Body of pancreas (tissue), 4 donors: ENCODE results near the gene CNTNAP2. TPM values are rescaled to one million over a fixed set of nuclear protein-coding genes. Genes with fewer than 3 reads are reported as not detected.

Source experiments
- ATAC-seq: fragments of 150-250 bp; one replicate; pipeline ENCODE4 v1.9.1; 2016
- DNase-seq, 4 donors: peaks; one replicate each; pipeline ENCODE4 v3.0.0-alpha.2; 2019
- H3K27ac ChIP-seq, 4 donors: fragments of 200-600 bp; sonication (generic); 1 replicate in 3 of 4; 2 replicates in 1 of 4; pipeline versions ENCODE4 v1.5.1 to v1.6.1; 2016 to 2019; ENCODE audit warnings: mild to moderate bottlenecking in 1 of 4, mixed read lengths in 1 of 4, moderate library complexity in 1 of 4
- H3K27me3 ChIP-seq, 2 donors: fragments of 200-600 bp; sonication (generic); one replicate each; pipeline ENCODE4 v1.6.0; 2016; ENCODE audit warnings: mild to moderate bottlenecking in 1 of 2
- H3K36me3 ChIP-seq, 2 donors: fragments of 200-600 bp; sonication (generic); replicated peaks in 1 of 2; 2 replicates each; pipeline ENCODE4 v1.5.1; 2016; ENCODE audit warnings: low read depth in 2 of 2; ENCODE audit not compliant: insufficient read depth in 1 of 2
- H3K4me1 ChIP-seq: fragments of 200-600 bp; sonication (generic); one replicate; pipeline ENCODE4 v1.6.0; 2016
- H3K4me3 ChIP-seq, 2 donors: fragments of 200-600 bp; sonication (generic); 1 replicate in 1 of 2; 2 replicates in 1 of 2; pipeline ENCODE4 v1.5.1; 2016 to 2019
- H3K9me3 ChIP-seq, 3 donors: fragments of 200-600 bp; sonication (generic); 1 replicate in 2 of 3; 2 replicates in 1 of 3; pipeline ENCODE4 v1.5.1; 2016
- CTCF ChIP-seq, 7 experiments: fragments of 450-650 bp in 4 of 7; fragments of 200-600 bp in 3 of 7; sonication (generic) in 3 of 7; IDR thresholded peaks; one replicate each; pipeline ENCODE4 v1.5.1; 2016 to 2019; ENCODE audit warnings: antibody characterized with exemption in 7 of 7
- POLR2A ChIP-seq, 3 donors: fragments of 450-650 bp; IDR thresholded peaks; one replicate each; pipeline ENCODE4 v1.6.1; 2016; ENCODE audit warnings: antibody characterized with exemption in 3 of 3, mild to moderate bottlenecking in 2 of 3
- WGBS, 2 donors: methylation state at CpG; one replicate each; pipeline ENCODE4 v1.1.5; 2017; 5-methylcytosine and 5-hydroxymethylcytosine counted together
- intact Hi-C: fragments of 100-400 bp; cut with DNase I; formaldehyde crosslinking; loops from one replicate; pipeline ENCODE4 v1.15.1; 2023
- total RNA-seq, 2 donors: library from RNA; depleted of rRNA; stranded (reverse); fragments of >200 nt; gene quantifications; one replicate each; pipeline ENCODE4 v1.1.0, GENCODE V29; 2016

CNTNAP2 gene
- total RNA-seq, 2 donors from 2014 or later: 1.0 TPM; not detected in 1

GRCh38 chr7:148201992-148202391 lies 2085.4 kb downstream of the CNTNAP2 start:
- Histone ChIP-seq H3K4me3 (no peak overlapping the region), H3K9me3 (no peaks in the 10 kb centered on the region), H3K27ac (no peak overlapping the region), H3K36me3 (no peaks in the 10 kb centered on the region), H3K4me1 (peaks cover 6% of the 10 kb centered on the region), H3K27me3 (no peaks in the 10 kb centered on the region)
- no peak for DNase-seq
- WGBS, 2 donors: 76 to 84% methylated on average over 3 of the region's 3 CpGs
- intact Hi-C loops: no loop called here
- no peak for ATAC-seq
- TF ChIP-seq POLR2A (IDR thresholded peaks at IDR 0.05) (no peak), CTCF (IDR thresholded peaks at IDR 0.05) (no peak)

- Histone ChIP-seq H3K4me1 (peaks cover 6% of the 10 kb centered on the region), H3K9me3 (no peaks in the 10 kb centered on the region), H3K27me3 (no peaks in the 10 kb centered on the region), H3K36me3 (no peaks in the 10 kb centered on the region), H3K4me3 (no peak overlapping the region), H3K27ac (no peak overlapping the region)
- ATAC-seq (peak; percentile 35), DNase-seq (peak in 2 of 4 donors; percentile 4 to 15)
- TF ChIP-seq CTCF (IDR thresholded peaks at IDR 0.05) (no peak), POLR2A (IDR thresholded peaks at IDR 0.05) (no peak)
- WGBS, 2 donors: 47 to 58% methylated on average over 9 of the region's 9 CpGs
- intact Hi-C loops: no loop called here
Observed at GRCh38 chr7:148204639-148205304, 2088.2 kb downstream of the CNTNAP2 start.

DNA sequence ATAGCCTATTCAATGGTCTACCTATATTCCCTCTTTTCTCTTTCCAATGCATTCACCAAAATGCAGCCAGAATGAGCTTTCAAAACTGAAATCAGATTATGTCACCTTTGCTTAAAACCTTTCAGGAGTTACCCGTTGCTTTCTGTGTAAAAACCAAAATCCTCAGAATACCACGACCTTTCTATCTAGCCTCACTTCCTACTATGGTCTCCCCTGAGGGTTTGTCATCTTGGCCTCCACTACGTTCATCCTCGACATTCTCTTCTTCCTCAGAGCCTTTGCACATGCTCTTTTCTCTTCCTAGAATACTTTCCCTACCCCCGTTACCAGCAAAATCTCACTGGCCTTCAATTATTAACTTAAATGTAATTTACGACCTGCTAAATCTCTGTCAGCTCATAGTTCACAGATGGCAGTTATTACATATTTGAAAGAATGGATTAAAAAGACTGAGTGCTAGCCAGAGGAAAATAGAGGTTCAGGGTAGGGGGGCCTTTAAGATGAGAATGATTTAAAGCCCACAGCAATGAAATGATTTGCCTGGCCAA lies 2093.1 kb downstream of the CNTNAP2 start:
- intact Hi-C loops: no loop called here
- no peaks in the 10 kb centered on the region for H3K27me3 ChIP-seq

DNA sequence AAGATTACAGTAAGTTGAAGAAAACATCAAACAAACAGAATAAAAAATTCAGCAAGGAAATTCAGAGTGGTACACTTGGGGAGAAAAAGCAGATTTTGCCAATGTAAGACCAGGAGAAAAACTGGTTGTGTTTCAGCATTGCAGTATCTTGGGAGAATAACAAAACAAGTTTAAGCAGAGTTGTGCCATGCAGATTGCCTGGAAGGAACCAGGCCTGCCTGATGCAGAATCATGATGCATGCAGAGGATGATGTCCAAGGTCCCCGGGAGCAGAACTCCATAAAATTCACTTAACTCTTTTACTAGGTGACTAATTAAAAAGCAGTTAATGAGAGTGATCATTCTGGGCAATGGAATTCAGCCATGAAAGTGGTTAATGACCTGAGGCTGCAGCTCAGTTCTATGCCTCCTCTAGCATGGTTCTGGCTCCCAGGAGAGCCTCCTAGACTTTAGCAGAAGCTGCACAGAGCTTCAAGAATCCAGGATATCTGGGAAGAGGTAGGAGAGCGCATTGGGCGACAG lies 2094.3 kb downstream of the CNTNAP2 start:
- no peaks in the 10 kb centered on the region for H3K9me3 ChIP-seq
- H3K36me3 ChIP-seq: no peaks in the 10 kb centered on the region
- intact Hi-C loops: no loop called here
- no peaks in the 10 kb centered on the region for H3K27me3 ChIP-seq
- 81 to 87% methylated on average over 3 of the region's 3 CpGs for WGBS, 2 donors
- no peak overlapping the region for H3K4me3 ChIP-seq
- ATAC-seq (no peak), DNase-seq (no peak)
- peaks cover 17% of the 10 kb centered on the region for H3K4me1 ChIP-seq
- TF ChIP-seq POLR2A (IDR thresholded peaks at IDR 0.05): no peak
- TF ChIP-seq CTCF (IDR thresholded peaks at IDR 0.05): no peak
- H3K27ac ChIP-seq: no peak overlapping the region

More for the DNA sequence above, 2093.1 kb downstream of the CNTNAP2 start:
- Histone ChIP-seq H3K36me3 (no peaks in the 10 kb centered on the region), H3K4me3 (no peak overlapping the region), H3K27ac (no peak overlapping the region), H3K9me3 (no peaks in the 10 kb centered on the region), H3K4me1 (peaks cover 21% of the 10 kb centered on the region)
- TF ChIP-seq POLR2A (IDR thresholded peaks at IDR 0.05) (no peak), CTCF (IDR thresholded peaks at IDR 0.05) (no peak)
- DNase-seq: no peak
- ATAC-seq: no peak
- 60 to 64% methylated on average over 6 of the region's 6 CpGs for whole genome bisulfite sequencing, 2 donors

DNA sequence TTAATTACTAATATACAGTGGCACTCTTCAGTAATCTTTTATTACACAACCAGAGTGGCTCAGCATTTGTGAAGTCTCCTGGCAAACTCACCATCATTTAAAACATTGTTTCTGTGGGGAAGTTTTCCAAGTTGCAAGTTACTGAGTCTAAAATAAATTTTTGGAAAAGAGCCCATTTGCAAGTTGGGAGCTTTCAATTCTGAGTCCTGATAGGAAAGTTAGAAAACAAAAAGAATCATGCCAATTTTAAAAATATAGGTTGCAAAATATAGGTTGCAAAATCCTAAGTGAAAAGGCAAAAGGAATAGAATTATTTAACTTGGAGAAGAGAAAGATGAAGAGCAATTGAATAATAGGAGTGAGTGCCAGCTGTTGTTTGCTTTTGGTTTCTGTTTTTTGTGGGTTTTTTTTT lies 2095.1 kb downstream of the CNTNAP2 start:
- ATAC-seq (no peak), DNase-seq (no peak)
- Histone ChIP-seq H3K27ac (no peak overlapping the region), H3K27me3 (no peaks in the 10 kb centered on the region), H3K9me3 (no peaks in the 10 kb centered on the region), H3K4me1 (peaks cover 17% of the 10 kb centered on the region), H3K36me3 (no peaks in the 10 kb centered on the region), H3K4me3 (no peak overlapping the region)
- TF ChIP-seq POLR2A (IDR thresholded peaks at IDR 0.05): no peak
- no peak for TF ChIP-seq CTCF (IDR thresholded peaks at IDR 0.05)
- intact Hi-C loops: no loop called here
